OCI-M2 (cell line): Measurements from ENCODE around the gene RMI1.
"Not testable (repeated sequence)": the region's sequence is repeated elsewhere in the genome, so short reads cannot be mapped to it uniquely, and the experiment has no call there.

ENCODE experiments used
- DNase-seq: peaks from one replicate; lab custom pipeline; 2025; ENCODE audit not compliant: unreplicated experiment; lab: John Stamatoyannopoulos, UW

RMI1 gene

DNA sequence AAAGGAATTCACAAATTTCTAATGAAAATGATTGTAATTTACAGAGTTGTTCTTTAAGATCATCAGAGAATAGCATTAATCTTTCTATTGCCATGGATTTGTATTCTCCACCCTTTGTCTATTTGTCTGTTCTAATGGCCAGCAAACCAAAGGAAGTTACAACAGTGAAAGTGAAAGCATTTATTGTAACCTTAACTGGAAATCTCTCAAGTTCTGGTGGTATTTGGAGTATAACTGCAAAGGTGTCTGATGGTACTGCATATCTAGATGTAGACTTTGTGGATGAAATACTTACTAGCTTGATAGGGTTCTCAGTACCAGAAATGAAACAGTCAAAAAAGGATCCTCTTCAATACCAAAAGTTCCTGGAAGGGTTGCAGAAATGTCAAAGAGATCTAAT, 21.7 kb downstream of the RMI1 start:
- DNase-seq: no peak

- no peak for DNase-seq
Observed at GRCh38 chr9:84003246-84003645, 22.6 kb downstream of the RMI1 start.

- DNase-seq: no peak
Observed at GRCh38 chr9:84007662-84008061, 27.1 kb downstream of the RMI1 start.

GRCh38 chr9:84024041-84024575, 43.5 kb downstream of the RMI1 start:
- DNase-seq: no peak

DNA sequence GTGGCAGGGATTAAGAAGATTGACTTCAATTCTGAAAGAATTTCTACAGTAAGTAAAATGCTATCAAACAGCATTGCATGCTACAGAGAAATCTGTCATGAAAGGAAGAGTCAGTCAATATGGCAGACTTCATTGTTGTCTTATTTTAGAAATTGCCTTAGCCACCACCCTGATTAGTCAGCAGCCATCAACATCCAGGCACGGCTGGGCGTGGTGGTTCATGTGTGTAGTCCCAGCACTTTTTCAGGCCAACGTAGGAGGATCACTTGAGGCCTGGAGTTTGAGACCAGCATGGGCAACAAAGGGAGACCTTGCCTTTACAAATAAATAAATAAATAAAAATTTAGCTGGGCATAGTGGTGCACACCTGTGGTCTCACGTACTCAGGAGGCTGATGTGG, 46.6 kb downstream of the RMI1 start:
- no peak for DNase-seq

DNA sequence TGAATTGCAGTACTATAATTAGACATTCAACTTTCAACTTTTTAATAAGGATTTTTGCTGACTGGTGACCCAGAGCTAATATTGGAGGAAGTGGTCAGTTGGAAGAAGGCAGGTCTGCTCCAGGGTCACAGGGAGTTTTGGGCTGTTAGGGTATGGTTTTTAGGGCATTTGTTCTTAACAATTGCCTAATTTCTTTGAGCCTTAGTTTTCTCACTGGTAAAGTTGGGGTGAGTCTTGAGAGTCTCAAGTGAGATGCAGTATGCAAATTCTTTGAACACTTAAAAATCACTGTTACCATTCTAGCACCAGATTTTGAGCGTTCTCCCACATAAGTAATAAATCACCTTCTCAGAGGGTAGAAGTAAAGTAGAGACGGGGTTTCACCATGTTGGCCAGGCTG, 50.9 kb downstream of the RMI1 start:
- no peak for DNase-seq

- not testable (repeated sequence) for DNase-seq
Observed at GRCh38 chr9:84041857-84042256, 61.3 kb downstream of the RMI1 start.

GRCh38 chr9:84045481-84046097, 65.0 kb downstream of the RMI1 start:
- DNase-seq: no peak
